Neural cell (in vitro differentiated cells): ENCODE results near the gene TRIM44. TPM values are rescaled to one million over a fixed set of nuclear protein-coding genes. Genes with fewer than 3 reads are reported as not detected.

Experiments
- H2AFZ ChIP-seq: fragments of 200-600, 300-800 bp; sonication (generic), shearing (Covaris generic); 2 replicates; pipeline ENCODE4 v1.6.0; 2014; ENCODE audit warnings: low read depth, mild to moderate bottlenecking, antibody characterized with exemption, low read length, moderate library complexity
- H3F3A ChIP-seq: fragments of 200-600 bp; shearing (Covaris generic); 2 replicates; pipeline ENCODE4 v1.6.1; 2016; ENCODE audit warnings: mild to moderate bottlenecking, moderate library complexity, mixed read lengths, antibody characterized with exemption, low read length; ENCODE audit not compliant: insufficient read depth, poor library complexity, severe bottlenecking
- H3K27ac ChIP-seq: fragments of 200-600, 300-800 bp; sonication (generic), shearing (Covaris generic); 2 replicates; pipeline ENCODE4 v1.5.1; 2014; ENCODE audit warnings: mild to moderate bottlenecking, low read length, moderate library complexity
- H3K27me3 ChIP-seq: fragments of 300-800, 200-600 bp; sonication (generic), shearing (Covaris generic); 2 replicates; pipeline ENCODE4 v1.6.0; 2014; ENCODE audit warnings: mild to moderate bottlenecking, low read depth, low read length, moderate library complexity; ENCODE audit not compliant: insufficient read depth
- H3K36me3 ChIP-seq: fragments of 300-800, 200-600 bp; sonication (generic), shearing (Covaris generic); 2 replicates; pipeline ENCODE4 v1.5.1; 2014; ENCODE audit warnings: mild to moderate bottlenecking, antibody characterized with exemption, low read length, moderate library complexity; ENCODE audit not compliant: insufficient read depth
- H3K4me2 ChIP-seq: fragments of 300-800, 200-600 bp; sonication (generic), shearing (Covaris generic); 2 replicates; pipeline ENCODE4 v1.6.0; 2014; ENCODE audit warnings: mild to moderate bottlenecking, low read length
- H3K4me3 ChIP-seq: fragments of 300-800, 200-600 bp; sonication (generic), shearing (Covaris generic); 2 replicates; pipeline ENCODE4 v1.5.1; 2014; ENCODE audit warnings: mild to moderate bottlenecking, low read length, moderate library complexity
- H3K79me2 ChIP-seq: fragments of 200-600 bp; shearing (Covaris generic); replicated peaks from 2 replicates; pipeline ENCODE4 v1.6.0; 2014; ENCODE audit warnings: mild to moderate bottlenecking, low read length, moderate library complexity; ENCODE audit not compliant: insufficient read depth
- H3K9ac ChIP-seq: fragments of 300-800, 200-600 bp; sonication (generic), shearing (Covaris generic); 2 replicates; pipeline ENCODE4 v1.6.1; 2016; ENCODE audit warnings: mild to moderate bottlenecking, low read length, mixed read lengths
- H3K9me2 ChIP-seq: fragments of 200-600 bp; shearing (Covaris generic); 2 replicates; pipeline ENCODE4 v1.6.1; 2016; ENCODE audit warnings: mild to moderate bottlenecking, low read length, mixed read lengths; ENCODE audit not compliant: insufficient read depth
- H3K9me3 ChIP-seq: fragments of 200-600, 300-800 bp; sonication (generic), shearing (Covaris generic); 2 replicates; pipeline ENCODE4 v1.6.1; 2016; ENCODE audit warnings: mild to moderate bottlenecking, mixed run types, low read length, moderate library complexity, mixed read lengths
- H4K20me1 ChIP-seq: fragments of 200-600 bp; shearing (Covaris generic); 2 replicates; pipeline ENCODE4 v1.6.1; 2016; ENCODE audit warnings: mild to moderate bottlenecking, mixed run types; ENCODE audit not compliant: insufficient read depth
- EP300 ChIP-seq: fragments of 450-650 bp; conservative IDR thresholded peaks from 2 replicates; pipeline ENCODE4 v1.6.1; 2014; ENCODE audit warnings: antibody characterized with exemption, mild to moderate bottlenecking, moderate library complexity; ENCODE audit not compliant: poor library complexity, severe bottlenecking
- EZH2 ChIP-seq: fragments of 200-600, 300-800 bp; shearing (Covaris generic), sonication (generic); IDR thresholded peaks from 2 replicates; pipeline ENCODE4 v1.6.1; 2014; ENCODE audit warnings: antibody characterized with exemption, low read length, borderline replicate concordance, mild to moderate bottlenecking; ENCODE audit not compliant: insufficient read depth, poor library complexity, severe bottlenecking
- MXI1 ChIP-seq: fragments of 450-650 bp; conservative IDR thresholded peaks from 2 replicates; pipeline ENCODE4 v1.6.1; 2014; ENCODE audit warnings: antibody characterized with exemption, mild to moderate bottlenecking; ENCODE audit not compliant: poor library complexity, severe bottlenecking
- POLR2AphosphoS5 ChIP-seq: IDR thresholded peaks from 2 replicates; pipeline ENCODE4 v1.6.1; 2012
- RAD21 ChIP-seq: fragments of 450-650 bp; conservative IDR thresholded peaks from 2 replicates; pipeline ENCODE4 v1.6.1; 2014; ENCODE audit warnings: antibody characterized with exemption, mild to moderate bottlenecking, moderate library complexity
- SMC3 ChIP-seq: fragments of 450-650 bp; conservative IDR thresholded peaks from 2 replicates; pipeline ENCODE4 v1.6.1; 2014; ENCODE audit warnings: antibody characterized with exemption, mild to moderate bottlenecking, moderate library complexity; ENCODE audit not compliant: poor library complexity
- TAF1 ChIP-seq: IDR thresholded peaks from 2 replicates; pipeline ENCODE4 v1.6.1; 2012; ENCODE audit warnings: low read depth
- polyA plus RNA-seq: library from polyadenylated mRNA; depleted of rRNA; stranded (reverse); fragments of >200 nt; gene quantifications from 2 replicates; pipeline ENCODE4 v1.2.3, GENCODE V29; 2014
- TF ChIP-seq, protein P1 (sequence below): fragments of 450-650 bp; IDR thresholded peaks from 2 replicates; pipeline ENCODE4 v1.5.1; 2014; ENCODE audit warnings: antibody characterized with exemption, mild to moderate bottlenecking, moderate library complexity; ENCODE audit not compliant: poor library complexity, severe bottlenecking
- TF ChIP-seq, protein P2 (sequence below): IDR thresholded peaks from 2 replicates; pipeline ENCODE4 v1.6.1; 2012; ENCODE audit warnings: borderline replicate concordance

TRIM44 gene
- polyA plus RNA-seq, 1 donor from 2014 or later = 14.9 TPM

GRCh38 chr11:35615921-35616900, 46.4 kb upstream of the TRIM44 start:
- H3K36me3 ChIP-seq = no peaks in the 10 kb centered on the region
- H3K27me3 ChIP-seq = no peaks in the 10 kb centered on the region
- TF ChIP-seq, protein P1, sequence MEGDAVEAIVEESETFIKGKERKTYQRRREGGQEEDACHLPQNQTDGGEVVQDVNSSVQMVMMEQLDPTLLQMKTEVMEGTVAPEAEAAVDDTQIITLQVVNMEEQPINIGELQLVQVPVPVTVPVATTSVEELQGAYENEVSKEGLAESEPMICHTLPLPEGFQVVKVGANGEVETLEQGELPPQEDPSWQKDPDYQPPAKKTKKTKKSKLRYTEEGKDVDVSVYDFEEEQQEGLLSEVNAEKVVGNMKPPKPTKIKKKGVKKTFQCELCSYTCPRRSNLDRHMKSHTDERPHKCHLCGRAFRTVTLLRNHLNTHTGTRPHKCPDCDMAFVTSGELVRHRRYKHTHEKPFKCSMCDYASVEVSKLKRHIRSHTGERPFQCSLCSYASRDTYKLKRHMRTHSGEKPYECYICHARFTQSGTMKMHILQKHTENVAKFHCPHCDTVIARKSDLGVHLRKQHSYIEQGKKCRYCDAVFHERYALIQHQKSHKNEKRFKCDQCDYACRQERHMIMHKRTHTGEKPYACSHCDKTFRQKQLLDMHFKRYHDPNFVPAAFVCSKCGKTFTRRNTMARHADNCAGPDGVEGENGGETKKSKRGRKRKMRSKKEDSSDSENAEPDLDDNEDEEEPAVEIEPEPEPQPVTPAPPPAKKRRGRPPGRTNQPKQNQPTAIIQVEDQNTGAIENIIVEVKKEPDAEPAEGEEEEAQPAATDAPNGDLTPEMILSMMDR = peak; percentile 89
- peak; percentile 92 for TF ChIP-seq RAD21
- TF ChIP-seq, protein P2, sequence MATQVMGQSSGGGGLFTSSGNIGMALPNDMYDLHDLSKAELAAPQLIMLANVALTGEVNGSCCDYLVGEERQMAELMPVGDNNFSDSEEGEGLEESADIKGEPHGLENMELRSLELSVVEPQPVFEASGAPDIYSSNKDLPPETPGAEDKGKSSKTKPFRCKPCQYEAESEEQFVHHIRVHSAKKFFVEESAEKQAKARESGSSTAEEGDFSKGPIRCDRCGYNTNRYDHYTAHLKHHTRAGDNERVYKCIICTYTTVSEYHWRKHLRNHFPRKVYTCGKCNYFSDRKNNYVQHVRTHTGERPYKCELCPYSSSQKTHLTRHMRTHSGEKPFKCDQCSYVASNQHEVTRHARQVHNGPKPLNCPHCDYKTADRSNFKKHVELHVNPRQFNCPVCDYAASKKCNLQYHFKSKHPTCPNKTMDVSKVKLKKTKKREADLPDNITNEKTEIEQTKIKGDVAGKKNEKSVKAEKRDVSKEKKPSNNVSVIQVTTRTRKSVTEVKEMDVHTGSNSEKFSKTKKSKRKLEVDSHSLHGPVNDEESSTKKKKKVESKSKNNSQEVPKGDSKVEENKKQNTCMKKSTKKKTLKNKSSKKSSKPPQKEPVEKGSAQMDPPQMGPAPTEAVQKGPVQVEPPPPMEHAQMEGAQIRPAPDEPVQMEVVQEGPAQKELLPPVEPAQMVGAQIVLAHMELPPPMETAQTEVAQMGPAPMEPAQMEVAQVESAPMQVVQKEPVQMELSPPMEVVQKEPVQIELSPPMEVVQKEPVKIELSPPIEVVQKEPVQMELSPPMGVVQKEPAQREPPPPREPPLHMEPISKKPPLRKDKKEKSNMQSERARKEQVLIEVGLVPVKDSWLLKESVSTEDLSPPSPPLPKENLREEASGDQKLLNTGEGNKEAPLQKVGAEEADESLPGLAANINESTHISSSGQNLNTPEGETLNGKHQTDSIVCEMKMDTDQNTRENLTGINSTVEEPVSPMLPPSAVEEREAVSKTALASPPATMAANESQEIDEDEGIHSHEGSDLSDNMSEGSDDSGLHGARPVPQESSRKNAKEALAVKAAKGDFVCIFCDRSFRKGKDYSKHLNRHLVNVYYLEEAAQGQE = no peak
- peak; percentile 95 for TF ChIP-seq SMC3
- peaks cover 20% of the 10 kb centered on the region for H3K79me2 ChIP-seq
- H3K9ac ChIP-seq = peak overlapping the region; percentile 99
- H4K20me1 ChIP-seq = no peaks in the 10 kb centered on the region
- H3K27ac ChIP-seq = no peak overlapping the region
- H3K9me2 ChIP-seq = no peaks in the 10 kb centered on the region
- peaks cover 5% of the 10 kb centered on the region for H3F3A ChIP-seq
- no peak overlapping the region for H3K4me2 ChIP-seq
- H3K4me3 ChIP-seq = no peak overlapping the region
- no peak overlapping the region for H2AFZ ChIP-seq
- H3K9me3 ChIP-seq = no peaks in the 10 kb centered on the region

GRCh38 chr11:35617316-35617686, 45.3 kb upstream of the TRIM44 start:
- peak overlapping the region; percentile 75 for H3K27ac ChIP-seq
- peaks cover 5% of the 10 kb centered on the region for H3F3A ChIP-seq

More at GRCh38 chr11:35617316-35617686, 45.3 kb upstream of the TRIM44 start:
- Histone ChIP-seq H3K36me3 (no peaks in the 10 kb centered on the region), H2AFZ (no peak overlapping the region), H3K4me3 (peak overlapping the region; percentile 95), H3K79me2 (peaks cover 31% of the 10 kb centered on the region), H3K27me3 (no peaks in the 10 kb centered on the region), H3K9me3 (no peaks in the 10 kb centered on the region), H4K20me1 (no peaks in the 10 kb centered on the region), H3K9ac (peak overlapping the region; percentile 99), H3K4me2 (peak overlapping the region; percentile 63), H3K9me2 (no peaks in the 10 kb centered on the region)
- TF ChIP-seq, protein P2 = no peak
- no peak for TF ChIP-seq EP300
- no peak for TF ChIP-seq POLR2AphosphoS5
- no peak for TF ChIP-seq EZH2
- TF ChIP-seq, protein P1 = no peak
- no peak for TF ChIP-seq TAF1
- no peak for TF ChIP-seq MXI1
- TF ChIP-seq RAD21 = no peak
- no peak for TF ChIP-seq SMC3
